Coronary artery (tissue), 2 donors: ENCODE results near the gene MBNL1.

ENCODE experiments used
- DNase-seq: peaks from one replicate; pipeline ENCODE4 v3.0.0-alpha.2; 2017; ENCODE audit warnings: low spot score
- H3K27ac ChIP-seq, 2 donors: fragments of 200-600 bp; sonication (generic); one replicate each; pipeline ENCODE4 v1.5.1; 2016 to 2019
- H3K4me3 ChIP-seq: fragments of 200-600 bp; sonication (generic); 2 replicates; pipeline ENCODE4 v1.5.1; 2016; ENCODE audit warnings: mild to moderate bottlenecking, moderate library complexity
- TF ChIP-seq, protein P1 (sequence below): fragments of 200-600 bp; sonication (generic); IDR thresholded peaks from one replicate; pipeline ENCODE4 v1.5.1; 2019; ENCODE audit warnings: antibody characterized with exemption

The MBNL1 gene

DNA sequence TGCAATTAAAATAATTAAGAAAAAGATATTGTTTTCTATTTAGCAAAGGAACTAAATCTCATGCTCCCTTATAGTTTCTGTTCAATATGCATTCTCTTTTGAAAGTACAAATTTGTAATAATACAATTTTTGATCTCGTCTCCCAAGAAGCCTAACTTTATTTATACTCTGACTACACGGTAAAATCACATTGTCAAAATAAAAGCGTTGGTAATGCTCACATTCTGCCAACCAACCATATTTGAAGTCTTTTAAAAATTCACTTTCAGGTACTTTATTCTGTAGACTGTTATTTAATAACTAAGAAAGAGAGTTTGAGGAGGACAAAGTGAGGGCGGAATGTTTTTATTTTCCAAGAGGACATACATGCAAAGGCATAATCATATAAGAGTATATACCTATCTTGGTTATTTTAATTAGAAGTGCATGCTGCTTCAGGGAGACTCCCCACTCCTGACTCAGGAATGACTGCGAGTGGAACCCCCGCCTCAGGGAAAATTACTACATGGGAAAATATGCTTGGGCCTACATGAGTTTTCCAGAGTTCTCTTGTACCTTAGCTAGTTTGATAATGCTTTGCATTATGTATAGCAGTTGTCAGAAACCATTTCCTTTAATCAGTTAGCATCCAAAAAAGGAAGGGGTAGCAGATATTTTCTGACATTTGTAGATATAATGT lies 19.3 kb downstream of the MBNL1 start:
- Histone ChIP-seq H3K4me3 (peak overlapping the region; percentile 45), H3K27ac (peak overlapping the region; percentile 4 to 54)
- no peak for DNase-seq
- TF ChIP-seq, protein P1, sequence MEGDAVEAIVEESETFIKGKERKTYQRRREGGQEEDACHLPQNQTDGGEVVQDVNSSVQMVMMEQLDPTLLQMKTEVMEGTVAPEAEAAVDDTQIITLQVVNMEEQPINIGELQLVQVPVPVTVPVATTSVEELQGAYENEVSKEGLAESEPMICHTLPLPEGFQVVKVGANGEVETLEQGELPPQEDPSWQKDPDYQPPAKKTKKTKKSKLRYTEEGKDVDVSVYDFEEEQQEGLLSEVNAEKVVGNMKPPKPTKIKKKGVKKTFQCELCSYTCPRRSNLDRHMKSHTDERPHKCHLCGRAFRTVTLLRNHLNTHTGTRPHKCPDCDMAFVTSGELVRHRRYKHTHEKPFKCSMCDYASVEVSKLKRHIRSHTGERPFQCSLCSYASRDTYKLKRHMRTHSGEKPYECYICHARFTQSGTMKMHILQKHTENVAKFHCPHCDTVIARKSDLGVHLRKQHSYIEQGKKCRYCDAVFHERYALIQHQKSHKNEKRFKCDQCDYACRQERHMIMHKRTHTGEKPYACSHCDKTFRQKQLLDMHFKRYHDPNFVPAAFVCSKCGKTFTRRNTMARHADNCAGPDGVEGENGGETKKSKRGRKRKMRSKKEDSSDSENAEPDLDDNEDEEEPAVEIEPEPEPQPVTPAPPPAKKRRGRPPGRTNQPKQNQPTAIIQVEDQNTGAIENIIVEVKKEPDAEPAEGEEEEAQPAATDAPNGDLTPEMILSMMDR: no peak

DNA sequence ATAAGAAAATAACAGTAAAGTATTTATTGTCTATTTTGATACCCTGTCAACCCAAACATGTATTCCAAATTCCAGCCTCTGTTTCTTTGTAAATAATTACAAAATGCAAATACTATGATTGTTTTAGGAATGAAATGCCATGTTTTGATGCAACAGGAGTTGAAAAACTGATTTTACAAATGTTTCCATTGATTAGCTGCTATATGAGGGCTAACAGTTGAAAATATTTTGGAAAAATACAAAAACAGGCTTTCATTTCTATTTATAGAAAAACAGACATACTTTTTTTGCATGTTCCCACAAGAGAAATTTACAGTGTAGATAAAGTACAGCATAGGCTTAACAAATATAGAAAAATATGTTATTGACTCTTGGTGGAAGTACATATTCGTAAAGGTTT lies 20.0 kb downstream of the MBNL1 start:
- TF ChIP-seq, protein P1: no peak

DNA sequence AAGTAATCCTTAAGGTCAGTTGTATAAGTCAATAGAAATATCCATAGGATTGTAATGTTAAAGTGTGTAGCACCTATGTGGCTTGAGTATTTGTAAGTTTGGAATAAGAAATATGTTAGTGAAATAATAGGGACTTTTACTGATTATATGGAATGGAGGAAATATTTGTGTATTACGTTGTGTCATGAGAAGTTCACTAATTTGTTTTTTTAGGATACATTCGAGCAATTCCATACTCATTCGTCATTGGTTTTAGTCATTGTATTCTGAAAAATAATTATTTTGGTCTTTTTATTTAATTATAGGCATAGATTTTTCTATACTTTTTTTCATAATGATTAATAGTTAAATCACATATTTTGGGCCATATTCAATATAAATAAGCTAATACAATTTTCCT lies 21.0 kb downstream of the MBNL1 start:
- DNase-seq: no peak
- Histone ChIP-seq H3K4me3 (peak overlapping the region; percentile 8), H3K27ac (peak overlapping the region in 1 of 2 donors; percentile 51)
- TF ChIP-seq, protein P1: no peak

More for the DNA sequence above, 20.0 kb downstream of the MBNL1 start:
- DNase-seq: no peak
- Histone ChIP-seq H3K27ac (peak overlapping the region; percentile 4 to 54), H3K4me3 (no peak overlapping the region)

DNA sequence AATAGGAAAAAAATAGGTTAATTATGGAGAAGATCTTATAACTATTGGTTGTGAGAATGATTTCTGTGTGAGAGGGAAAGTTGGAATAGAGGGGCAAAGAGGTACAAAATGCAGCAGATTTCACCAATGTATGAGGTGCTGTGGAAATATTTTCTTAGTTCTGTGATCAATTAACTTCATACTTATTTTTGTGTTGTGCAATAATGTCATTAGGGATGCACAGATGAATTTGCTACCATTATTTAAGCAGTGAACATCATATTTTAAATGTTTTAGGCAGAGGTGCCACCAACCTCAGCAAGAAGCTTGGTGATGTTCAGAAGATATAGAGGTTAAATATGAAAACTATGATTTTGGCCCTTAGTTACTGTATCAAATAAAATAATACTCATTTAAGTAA lies 21.6 kb downstream of the MBNL1 start:
- TF ChIP-seq, protein P1: no peak

DNA sequence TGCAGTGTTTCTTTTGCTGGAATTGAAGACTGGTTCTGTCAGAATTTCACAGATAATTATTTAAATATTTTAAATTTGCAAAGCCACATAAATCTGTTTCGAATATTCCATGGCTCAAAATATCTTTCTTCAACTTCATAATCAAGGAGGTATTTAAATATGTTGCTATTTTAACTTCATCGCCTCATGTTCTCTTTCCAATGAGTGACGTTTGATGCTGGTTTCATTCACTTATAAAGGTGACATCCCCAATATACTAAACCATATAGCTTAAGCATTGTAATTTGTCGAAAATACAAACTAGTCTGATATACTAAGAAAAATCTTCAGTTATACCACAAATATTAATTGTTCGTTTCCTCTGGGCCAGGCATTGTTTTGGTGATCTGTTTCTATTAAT lies 22.5 kb downstream of the MBNL1 start:
- H3K27ac ChIP-seq: peak overlapping the region; percentile 51 to 57

More for the DNA sequence above, 21.6 kb downstream of the MBNL1 start:
- Histone ChIP-seq H3K4me3 (peak overlapping the region; percentile 33), H3K27ac (peak overlapping the region in 1 of 2 donors; percentile 51)
- DNase-seq: no peak

DNA sequence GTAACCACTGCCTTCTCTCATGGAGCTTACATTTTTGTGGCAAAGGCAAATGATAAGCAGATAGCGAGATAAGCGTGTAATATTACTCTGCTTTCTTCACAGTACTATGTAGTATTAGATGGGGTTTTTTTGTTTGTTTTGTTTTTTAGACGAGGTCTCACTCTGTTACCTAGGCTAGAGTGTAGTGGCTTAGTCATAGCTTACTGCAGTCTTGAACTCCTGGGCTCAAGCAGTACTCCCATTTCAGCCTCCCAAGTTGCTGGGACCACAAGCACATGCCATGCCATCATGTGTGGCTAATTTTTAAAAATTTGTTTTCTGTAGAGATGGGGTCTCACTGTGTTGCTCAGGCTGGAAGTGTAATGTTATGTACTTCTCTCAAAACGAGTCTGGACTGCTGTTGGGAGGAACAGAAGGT lies 22.9 kb downstream of the MBNL1 start:
- DNase-seq: no peak
- peak overlapping the region; percentile 51 to 57 for H3K27ac ChIP-seq
- H3K4me3 ChIP-seq: peak overlapping the region; percentile 33
- TF ChIP-seq, protein P1: no peak

More for the DNA sequence above, 22.5 kb downstream of the MBNL1 start:
- TF ChIP-seq, protein P1: no peak
- no peak for DNase-seq
- peak overlapping the region; percentile 33 for H3K4me3 ChIP-seq

DNA sequence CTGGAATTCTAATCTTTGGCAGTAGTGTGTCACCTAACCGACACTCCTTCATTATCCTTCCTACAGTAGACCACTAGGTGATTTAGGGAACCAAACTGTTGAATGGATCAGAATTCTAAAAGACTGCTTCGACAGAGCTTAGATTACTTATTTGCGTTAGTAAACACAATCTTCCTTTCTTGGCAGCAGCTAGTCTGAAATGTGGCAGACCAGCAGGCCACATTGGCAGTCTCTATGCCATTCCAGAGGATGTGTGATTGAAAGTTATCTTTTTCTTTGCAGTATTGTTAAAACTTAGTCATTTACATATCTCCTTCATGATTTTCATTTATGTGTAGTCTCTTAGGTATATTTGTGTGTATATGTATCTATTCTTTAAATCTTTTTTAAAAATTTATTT lies 23.6 kb downstream of the MBNL1 start:
- peak overlapping the region; percentile 51 to 57 for H3K27ac ChIP-seq
- TF ChIP-seq, protein P1: no peak
- H3K4me3 ChIP-seq: peak overlapping the region; percentile 33
- no peak for DNase-seq
